ENCODE results near the gene UBE2F.

The UBE2F gene

DNA sequence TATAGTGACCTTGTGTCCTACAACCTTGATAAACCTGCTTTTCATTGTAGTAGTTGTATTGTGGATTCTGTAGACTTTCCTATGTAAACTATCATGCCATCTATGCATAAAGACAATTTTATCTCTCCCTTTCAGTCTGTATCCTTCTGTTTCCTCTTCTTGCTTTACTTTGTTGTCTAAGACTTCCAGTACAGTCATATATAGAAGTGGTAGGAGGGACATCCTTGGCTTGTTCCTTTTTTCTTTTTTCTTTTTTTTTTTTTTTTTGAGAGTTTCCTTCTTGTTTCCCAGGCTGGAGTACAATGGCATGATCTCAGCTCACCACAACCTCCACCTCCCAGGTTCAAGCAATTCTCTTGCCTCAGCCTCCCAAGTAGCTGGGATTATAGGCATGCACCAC lies 39.7 kb downstream of the UBE2F start:
- no peak overlapping the region for H3K27ac ChIP-seq
- TF ChIP-seq, protein P1, sequence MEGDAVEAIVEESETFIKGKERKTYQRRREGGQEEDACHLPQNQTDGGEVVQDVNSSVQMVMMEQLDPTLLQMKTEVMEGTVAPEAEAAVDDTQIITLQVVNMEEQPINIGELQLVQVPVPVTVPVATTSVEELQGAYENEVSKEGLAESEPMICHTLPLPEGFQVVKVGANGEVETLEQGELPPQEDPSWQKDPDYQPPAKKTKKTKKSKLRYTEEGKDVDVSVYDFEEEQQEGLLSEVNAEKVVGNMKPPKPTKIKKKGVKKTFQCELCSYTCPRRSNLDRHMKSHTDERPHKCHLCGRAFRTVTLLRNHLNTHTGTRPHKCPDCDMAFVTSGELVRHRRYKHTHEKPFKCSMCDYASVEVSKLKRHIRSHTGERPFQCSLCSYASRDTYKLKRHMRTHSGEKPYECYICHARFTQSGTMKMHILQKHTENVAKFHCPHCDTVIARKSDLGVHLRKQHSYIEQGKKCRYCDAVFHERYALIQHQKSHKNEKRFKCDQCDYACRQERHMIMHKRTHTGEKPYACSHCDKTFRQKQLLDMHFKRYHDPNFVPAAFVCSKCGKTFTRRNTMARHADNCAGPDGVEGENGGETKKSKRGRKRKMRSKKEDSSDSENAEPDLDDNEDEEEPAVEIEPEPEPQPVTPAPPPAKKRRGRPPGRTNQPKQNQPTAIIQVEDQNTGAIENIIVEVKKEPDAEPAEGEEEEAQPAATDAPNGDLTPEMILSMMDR (IDR thresholded peaks at IDR 0.05), result no peak
- no peak overlapping the region for H3K4me3 ChIP-seq (ENCODE audit: low read depth, low read length)
- H3K9ac ChIP-seq, result no peak overlapping the region
- H3K4me2 ChIP-seq (ENCODE audit: low read length), result no peak overlapping the region
- H3K4me1 ChIP-seq, result peaks cover 8% of the 10 kb centered on the region
- H3K27me3 ChIP-seq (ENCODE audit: control insufficient read depth, insufficient read depth, low read length), result no peaks in the 10 kb centered on the region
- H2AFZ ChIP-seq, result no peak overlapping the region
- no peaks in the 10 kb centered on the region for H3K36me3 ChIP-seq (ENCODE audit: control insufficient read depth, insufficient read depth, low read length)
- no peaks in the 10 kb centered on the region for H3K9me3 ChIP-seq (ENCODE audit: control insufficient read depth, low read length)
- peaks cover 14% of the 10 kb centered on the region for H3K79me2 ChIP-seq

DNA sequence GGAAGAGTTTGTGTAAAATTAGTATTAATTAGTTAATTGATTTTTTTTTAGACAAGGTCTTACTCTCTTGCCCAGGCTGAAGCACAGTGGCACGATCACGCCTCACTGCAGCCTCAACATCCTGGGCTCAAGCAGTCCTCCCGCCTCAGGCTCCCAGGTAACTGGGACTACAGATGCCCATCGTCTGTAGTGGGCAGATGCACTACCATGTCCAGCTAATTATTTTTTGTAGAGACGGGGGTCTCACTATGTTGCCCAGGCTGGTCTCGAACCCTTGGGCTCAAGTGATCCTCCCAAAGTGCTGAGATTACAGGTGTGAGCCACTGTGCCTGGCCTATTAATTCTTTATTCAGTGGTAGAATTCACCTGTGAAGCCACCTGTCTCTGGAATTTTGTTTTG lies 41.1 kb downstream of the UBE2F start:
- Histone ChIP-seq H3K79me2 (peaks cover 14% of the 10 kb centered on the region), H2AFZ (no peak overlapping the region), H3K27me3 (ENCODE audit: control insufficient read depth, insufficient read depth, low read length) (no peaks in the 10 kb centered on the region), H3K27ac (no peak overlapping the region), H3K36me3 (ENCODE audit: control insufficient read depth, insufficient read depth, low read length) (no peaks in the 10 kb centered on the region), H3K9me3 (ENCODE audit: control insufficient read depth, low read length) (no peaks in the 10 kb centered on the region), H3K4me1 (peaks cover 8% of the 10 kb centered on the region), H3K4me3 (ENCODE audit: low read depth, low read length) (no peak overlapping the region), H3K9ac (no peak overlapping the region), H3K4me2 (ENCODE audit: low read length) (no peak overlapping the region)
- TF ChIP-seq, protein P1 (IDR thresholded peaks at IDR 0.05), result no peak

DNA sequence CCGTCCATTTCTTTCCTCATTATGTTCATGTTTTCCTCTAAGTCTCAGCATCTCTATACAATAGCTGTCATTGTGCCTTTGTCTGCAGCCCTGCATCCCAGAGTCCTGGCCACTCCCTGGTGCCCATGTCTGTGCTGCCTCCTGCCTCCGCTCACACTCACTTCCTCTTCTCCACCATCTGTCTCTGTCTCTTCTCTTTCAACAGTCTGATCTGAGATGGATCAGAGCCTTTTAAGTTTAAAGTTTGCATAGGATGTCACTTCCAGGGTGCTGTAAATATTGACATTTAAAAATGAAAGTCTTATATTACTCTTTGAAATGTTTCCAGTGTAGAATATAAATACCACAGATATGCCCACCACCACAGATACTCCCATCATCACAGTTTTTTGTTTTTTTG lies 42.7 kb downstream of the UBE2F start:
- Histone ChIP-seq H3K27ac (no peak overlapping the region), H3K36me3 (ENCODE audit: control insufficient read depth, insufficient read depth, low read length) (no peaks in the 10 kb centered on the region), H3K9ac (no peak overlapping the region), H2AFZ (no peak overlapping the region), H3K9me3 (ENCODE audit: control insufficient read depth, low read length) (no peaks in the 10 kb centered on the region), H3K79me2 (peaks cover 13% of the 10 kb centered on the region), H3K27me3 (ENCODE audit: control insufficient read depth, insufficient read depth, low read length) (no peaks in the 10 kb centered on the region), H3K4me2 (ENCODE audit: low read length) (no peak overlapping the region), H3K4me3 (ENCODE audit: low read depth, low read length) (no peak overlapping the region), H3K4me1 (peaks cover 8% of the 10 kb centered on the region)
- TF ChIP-seq, protein P1 (IDR thresholded peaks at IDR 0.05), result no peak

DNA sequence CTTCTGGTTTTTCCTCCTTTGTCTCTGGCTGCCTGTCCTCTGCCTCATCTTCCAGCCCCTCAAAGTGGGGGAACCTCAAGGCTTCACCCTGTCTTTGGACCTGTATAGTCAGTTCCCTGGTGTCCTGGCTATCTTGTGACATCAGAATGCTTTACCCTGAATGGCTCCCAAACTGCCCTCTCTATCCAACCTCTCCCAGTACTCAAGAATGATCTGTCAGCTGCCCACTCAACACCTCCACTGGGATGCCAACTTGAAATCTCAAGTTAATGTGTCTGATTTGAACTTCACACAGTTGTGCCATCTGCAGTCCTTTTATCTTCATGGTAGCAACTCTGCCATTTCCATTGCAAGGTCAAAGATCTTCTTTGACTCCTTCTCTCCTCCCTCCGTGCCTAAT lies 43.8 kb downstream of the UBE2F start:
- Histone ChIP-seq H3K4me2 (ENCODE audit: low read length) (no peak overlapping the region), H3K9ac (no peak overlapping the region), H2AFZ (no peak overlapping the region), H3K27me3 (ENCODE audit: control insufficient read depth, insufficient read depth, low read length) (no peaks in the 10 kb centered on the region), H3K27ac (no peak overlapping the region), H3K79me2 (peaks cover 11% of the 10 kb centered on the region), H3K36me3 (ENCODE audit: control insufficient read depth, insufficient read depth, low read length) (no peaks in the 10 kb centered on the region), H3K9me3 (ENCODE audit: control insufficient read depth, low read length) (no peaks in the 10 kb centered on the region), H3K4me1 (peaks cover 8% of the 10 kb centered on the region), H3K4me3 (ENCODE audit: low read depth, low read length) (no peak overlapping the region)
- TF ChIP-seq, protein P1 (IDR thresholded peaks at IDR 0.05), result no peak

DNA sequence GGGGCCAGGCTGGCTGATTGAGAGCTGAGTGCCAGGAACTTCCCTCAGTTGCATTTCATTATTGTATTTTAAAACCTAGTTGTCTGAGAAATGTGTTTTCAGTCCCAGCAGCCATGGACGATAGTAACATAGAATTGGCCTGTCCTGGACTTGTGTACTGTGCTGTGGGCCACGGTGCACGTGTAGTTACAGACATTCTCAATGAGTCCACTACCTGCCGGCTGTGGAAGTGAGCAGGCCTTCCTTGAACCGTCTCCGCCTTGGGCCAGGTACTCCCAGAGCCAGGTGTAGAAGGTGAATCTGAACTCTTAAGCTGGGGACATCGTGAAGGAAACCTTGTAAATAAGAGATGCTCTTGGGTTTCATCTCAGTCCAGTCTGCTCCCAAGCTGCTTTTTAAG lies 47.0 kb downstream of the UBE2F start:
- Histone ChIP-seq H3K9me3 (ENCODE audit: control insufficient read depth, low read length) (no peaks in the 10 kb centered on the region), H3K79me2 (no peaks in the 10 kb centered on the region), H3K4me2 (ENCODE audit: low read length) (no peak overlapping the region), H3K27me3 (ENCODE audit: control insufficient read depth, insufficient read depth, low read length) (no peaks in the 10 kb centered on the region), H3K4me3 (ENCODE audit: low read depth, low read length) (no peak overlapping the region), H3K9ac (no peak overlapping the region), H2AFZ (no peak overlapping the region), H3K4me1 (peaks cover 8% of the 10 kb centered on the region), H3K36me3 (ENCODE audit: control insufficient read depth, insufficient read depth, low read length) (no peaks in the 10 kb centered on the region), H3K27ac (no peak overlapping the region)
- TF ChIP-seq, protein P1 (IDR thresholded peaks at IDR 0.05), result no peak

Data from parathyroid adenoma (tissue), 2 donors.